ENCODE data around the gene SPRED2. TPM values are rescaled to one million over a fixed set of nuclear protein-coding genes. Genes with fewer than 3 reads are reported as not detected.
A peak's percentile ranks its signal among the peaks of the same experiment; 100 is the strongest.

SPRED2 gene
- total RNA-seq, 2 experiments from 2014 or later, result 8.0 to 11.4 TPM

DNA sequence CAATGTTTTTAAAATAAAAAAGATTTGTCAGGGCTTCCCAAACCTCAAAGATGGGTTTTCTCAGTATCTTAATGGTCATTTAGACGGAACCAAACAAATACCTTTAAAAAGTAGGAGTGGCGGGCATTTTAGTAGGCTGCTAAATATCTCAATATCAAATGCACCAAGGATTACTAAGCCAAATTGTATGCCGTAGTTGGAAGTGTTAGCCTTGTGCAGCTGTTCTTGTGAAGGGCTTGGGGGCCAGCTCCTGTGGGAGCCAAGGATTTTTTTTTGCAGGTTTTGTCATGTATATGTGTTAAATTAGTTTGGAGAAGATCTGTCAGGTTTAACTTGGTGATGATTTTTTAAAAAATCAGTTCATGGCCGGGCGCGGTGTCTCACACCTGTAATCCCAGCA is 152.6 kb downstream of the SPRED2 start:
- no peak for DNase-seq
- Mint-ChIP-seq H3K4me3 (no peak overlapping the region), H3K9me3 (no peaks in the 10 kb centered on the region), H3K4me1 (ENCODE audit: low read depth) (peaks cover 11% of the 10 kb centered on the region), H3K27ac (no peak overlapping the region), H3K36me3 (ENCODE audit: low read depth) (no peaks in the 10 kb centered on the region), H3K27me3 (ENCODE audit: low read depth) (no peaks in the 10 kb centered on the region)
- intact Hi-C loops (cut with micrococcal nuclease), result no loop called here
- CTCF ChIA-PET, result no interaction called here

DNA sequence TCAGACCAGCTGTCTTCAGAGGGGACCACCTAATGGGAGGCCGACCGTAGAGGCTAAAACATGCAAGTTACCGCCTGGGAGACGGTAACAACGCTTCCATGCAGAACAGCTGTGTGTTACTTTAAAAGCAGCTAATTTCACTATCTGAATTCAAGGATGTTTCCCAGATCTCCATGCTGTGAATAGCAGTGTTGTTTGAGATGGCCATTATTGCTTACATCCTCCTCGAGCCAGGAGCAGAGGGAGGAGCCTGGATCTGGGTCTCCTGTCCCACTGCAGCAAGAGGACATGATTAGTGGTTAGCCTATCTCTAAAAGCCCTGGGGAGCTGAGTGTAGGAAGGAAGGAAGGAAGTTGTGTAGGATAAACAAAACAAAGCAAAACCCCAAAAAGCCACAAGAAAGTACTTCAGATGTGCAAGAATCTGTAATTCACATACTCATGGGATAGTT is 153.8 kb downstream of the SPRED2 start:
- CTCF ChIA-PET, result interaction anchor here (1.3 kb wide), 1 partner anchor 13 kb away, joined by 3 read pairs; no protein-coding TSS in a partner anchor
- Mint-ChIP-seq H3K4me3 (no peak overlapping the region), H3K27me3 (ENCODE audit: low read depth) (no peaks in the 10 kb centered on the region), H3K4me1 (ENCODE audit: low read depth) (peaks cover 11% of the 10 kb centered on the region), H3K9me3 (no peaks in the 10 kb centered on the region), H3K27ac (no peak overlapping the region), H3K36me3 (ENCODE audit: low read depth) (no peaks in the 10 kb centered on the region)
- DNase-seq, result no peak
- intact Hi-C loops (cut with micrococcal nuclease), result no loop called here

- Mint-ChIP-seq H3K27me3 (ENCODE audit: low read depth) (no peaks in the 10 kb centered on the region), H3K4me3 (no peak overlapping the region), H3K27ac (no peak overlapping the region), H3K36me3 (ENCODE audit: low read depth) (no peaks in the 10 kb centered on the region), H3K9me3 (no peaks in the 10 kb centered on the region), H3K4me1 (ENCODE audit: low read depth) (peaks cover 11% of the 10 kb centered on the region)
- CTCF ChIA-PET, result interaction anchor here (1.3 kb wide), 1 partner anchor 13 kb away, joined by 3 read pairs; no protein-coding TSS in a partner anchor
- DNase-seq, result no peak
- intact Hi-C loops (cut with micrococcal nuclease), result no loop called here
Observed at GRCh38 chr2:65277791-65278483, 154.5 kb downstream of the SPRED2 start.

DNA sequence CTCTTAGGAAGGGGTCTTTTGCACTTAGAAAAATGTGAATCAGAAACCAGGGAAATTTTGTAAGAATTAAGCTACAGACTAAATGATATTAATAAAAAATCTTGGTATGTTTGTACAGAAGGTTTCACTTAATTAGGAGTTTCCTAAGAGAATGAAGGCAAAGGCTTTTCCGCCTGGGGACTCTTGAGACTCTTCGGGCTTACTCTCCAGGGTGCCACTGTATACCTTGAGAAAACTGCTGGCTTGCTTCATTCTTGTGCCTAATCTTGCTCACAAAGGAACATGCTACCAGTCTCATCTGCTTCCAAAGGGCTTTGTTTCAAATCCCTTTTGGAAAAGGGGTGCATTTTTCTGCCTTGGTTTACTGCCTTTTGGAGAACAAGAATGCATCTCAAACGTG is 155.3 kb downstream of the SPRED2 start:
- Mint-ChIP-seq H3K9me3 (no peaks in the 10 kb centered on the region), H3K36me3 (ENCODE audit: low read depth) (peaks cover 4% of the 10 kb centered on the region), H3K4me3 (no peak overlapping the region), H3K27ac (no peak overlapping the region), H3K4me1 (ENCODE audit: low read depth) (peaks cover 11% of the 10 kb centered on the region), H3K27me3 (ENCODE audit: low read depth) (no peaks in the 10 kb centered on the region)
- CTCF ChIA-PET, result interaction anchor here (0.6 kb wide), 1 partner anchor 91 kb away, joined by 3 read pairs; no protein-coding TSS in a partner anchor
- intact Hi-C loops (cut with micrococcal nuclease), result no loop called here
- DNase-seq, result no peak

GRCh38 chr2:65276609-65277008 is 155.8 kb downstream of the SPRED2 start:
- Mint-ChIP-seq H3K9me3 (no peaks in the 10 kb centered on the region), H3K36me3 (ENCODE audit: low read depth) (peaks cover 8% of the 10 kb centered on the region), H3K27ac (no peak overlapping the region), H3K4me1 (ENCODE audit: low read depth) (peaks cover 11% of the 10 kb centered on the region), H3K27me3 (ENCODE audit: low read depth) (no peaks in the 10 kb centered on the region), H3K4me3 (no peak overlapping the region)
- DNase-seq, result no peak
- intact Hi-C loops (cut with micrococcal nuclease), result no loop called here
- CTCF ChIA-PET, result interaction anchor here (1.1 to 1.5 kb wide), 2 partner anchors 22 to 77 kb away, joined by 3 read pairs; no protein-coding TSS in a partner anchor

- intact Hi-C loops (cut with micrococcal nuclease), result no loop called here
- no peaks in the 10 kb centered on the region for H3K27me3 Mint-ChIP-seq (ENCODE audit: low read depth)
- CTCF ChIA-PET, result interaction anchor here (0.8 to 1.5 kb wide), 4 partner anchors 9 to 299 kb away, joined by 3 read pairs; no protein-coding TSS in a partner anchor
- H3K36me3 Mint-ChIP-seq (ENCODE audit: low read depth), result peaks cover 11% of the 10 kb centered on the region
- H3K27ac Mint-ChIP-seq, result no peak overlapping the region
- no peaks in the 10 kb centered on the region for H3K9me3 Mint-ChIP-seq
- DNase-seq, result no peak
- H3K4me1 Mint-ChIP-seq (ENCODE audit: low read depth), result peaks cover 11% of the 10 kb centered on the region
- H3K4me3 Mint-ChIP-seq, result no peak overlapping the region
Observed at GRCh38 chr2:65275141-65275915, 157.1 kb downstream of the SPRED2 start.

- CTCF ChIA-PET, result no interaction called here
Observed at GRCh38 chr2:65273344-65273743, 159.1 kb downstream of the SPRED2 start.

GRCh38 chr2:65268957-65269356 is 163.4 kb downstream of the SPRED2 start:
- intact Hi-C loops (cut with micrococcal nuclease), result no loop called here
- no peaks in the 10 kb centered on the region for H3K9me3 Mint-ChIP-seq
- no peaks in the 10 kb centered on the region for H3K27me3 Mint-ChIP-seq (ENCODE audit: low read depth)
- H3K36me3 Mint-ChIP-seq (ENCODE audit: low read depth), result peaks cover 33% of the 10 kb centered on the region
- no peak overlapping the region for H3K4me3 Mint-ChIP-seq
- no peak overlapping the region for H3K27ac Mint-ChIP-seq
- no peak for DNase-seq
- no peaks in the 10 kb centered on the region for H3K4me1 Mint-ChIP-seq (ENCODE audit: low read depth)
- CTCF ChIA-PET, result no interaction called here

More at GRCh38 chr2:65273344-65273743, 159.1 kb downstream of the SPRED2 start:
- no peaks in the 10 kb centered on the region for H3K9me3 Mint-ChIP-seq
- H3K27ac Mint-ChIP-seq, result no peak overlapping the region
- H3K36me3 Mint-ChIP-seq (ENCODE audit: low read depth), result peaks cover 16% of the 10 kb centered on the region
- DNase-seq, result no peak
- no peaks in the 10 kb centered on the region for H3K27me3 Mint-ChIP-seq (ENCODE audit: low read depth)
- H3K4me1 Mint-ChIP-seq (ENCODE audit: low read depth), result peaks cover 4% of the 10 kb centered on the region
- intact Hi-C loops (cut with micrococcal nuclease), result no loop called here
- no peak overlapping the region for H3K4me3 Mint-ChIP-seq

GRCh38 chr2:65267008-65267407 is 165.4 kb downstream of the SPRED2 start:
- CTCF ChIA-PET, result no interaction called here
- Mint-ChIP-seq H3K27ac (no peak overlapping the region), H3K4me3 (no peak overlapping the region), H3K36me3 (ENCODE audit: low read depth) (peaks cover 32% of the 10 kb centered on the region), H3K9me3 (no peaks in the 10 kb centered on the region), H3K27me3 (ENCODE audit: low read depth) (no peaks in the 10 kb centered on the region), H3K4me1 (ENCODE audit: low read depth) (no peaks in the 10 kb centered on the region)
- no peak for DNase-seq
- intact Hi-C loops (cut with micrococcal nuclease), result no loop called here

DNA sequence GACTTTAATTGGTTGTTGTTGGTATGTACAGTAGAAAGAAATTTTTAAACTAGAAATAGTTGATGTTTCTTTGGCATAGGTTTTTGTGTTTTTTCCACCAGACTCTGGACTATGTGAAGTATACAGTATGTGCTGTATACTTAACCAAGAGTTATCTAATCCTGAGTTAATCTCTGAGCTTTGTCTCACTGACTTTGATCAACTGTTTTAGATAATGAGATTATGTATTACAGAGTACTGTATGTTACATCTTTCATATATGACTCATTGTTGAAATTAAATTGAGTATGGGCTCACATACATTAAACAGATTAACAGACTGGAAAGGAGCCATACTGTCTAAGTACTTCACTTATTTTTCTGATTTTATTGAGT is 166.7 kb downstream of the SPRED2 start:
- Mint-ChIP-seq H3K27me3 (ENCODE audit: low read depth) (no peaks in the 10 kb centered on the region), H3K36me3 (ENCODE audit: low read depth) (peaks cover 29% of the 10 kb centered on the region), H3K4me1 (ENCODE audit: low read depth) (no peaks in the 10 kb centered on the region), H3K27ac (no peak overlapping the region), H3K9me3 (no peaks in the 10 kb centered on the region), H3K4me3 (no peak overlapping the region)
- no peak for DNase-seq
- CTCF ChIA-PET, result interaction anchor here (0.7 to 2.0 kb wide), 7 partner anchors 13 to 346 kb away, joined by 3 to 11 read pairs (median 3); no protein-coding TSS in a partner anchor
- intact Hi-C loops (cut with micrococcal nuclease), result loop anchor here (1.0 kb wide), 5 partner anchors 36 to 308 kb away; no protein-coding TSS in a partner anchor

DNA sequence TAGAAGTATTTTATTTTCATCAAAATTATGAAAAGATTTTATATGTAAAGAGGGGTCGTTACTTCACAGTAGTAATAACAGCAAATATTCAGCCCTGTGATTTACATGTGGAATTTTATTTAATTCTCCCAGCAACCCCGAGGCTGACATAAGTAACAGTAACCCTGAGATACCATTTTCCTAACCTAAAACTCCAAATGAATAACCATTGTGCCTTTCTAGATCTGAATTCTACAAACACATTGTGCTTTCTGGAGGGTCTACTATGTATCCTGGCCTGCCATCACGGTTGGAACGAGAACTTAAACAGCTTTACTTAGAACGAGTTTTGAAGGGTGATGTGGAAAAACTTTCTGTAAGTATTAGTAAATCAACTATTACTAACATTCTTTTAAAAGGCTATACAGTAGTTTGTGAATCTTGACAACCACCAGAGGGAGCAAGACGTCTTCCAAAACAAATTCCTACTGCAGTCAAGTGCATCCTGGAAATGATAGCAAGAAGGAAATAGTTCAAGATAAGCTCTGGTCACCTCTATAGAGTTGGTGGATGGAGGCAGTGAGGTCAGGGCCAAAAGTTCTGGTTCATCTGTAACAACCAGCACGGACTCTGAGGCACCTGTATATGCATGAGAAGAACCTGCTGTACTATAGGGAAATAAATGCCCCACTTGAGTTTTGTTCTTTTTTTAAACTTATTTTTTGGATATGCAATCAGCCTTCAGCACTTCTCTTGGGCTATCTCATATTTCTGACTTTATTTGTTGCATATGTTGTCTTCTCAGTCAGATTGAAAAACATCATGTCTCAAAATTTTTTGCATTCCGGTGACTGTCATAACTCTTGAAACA is 167.4 kb downstream of the SPRED2 start:
- H3K36me3 Mint-ChIP-seq (ENCODE audit: low read depth), result peaks cover 29% of the 10 kb centered on the region
- CTCF ChIA-PET, result interaction anchor here (0.7 to 2.0 kb wide), 8 partner anchors 13 to 346 kb away, joined by 3 to 11 read pairs (median 3); no protein-coding TSS in a partner anchor

DNA sequence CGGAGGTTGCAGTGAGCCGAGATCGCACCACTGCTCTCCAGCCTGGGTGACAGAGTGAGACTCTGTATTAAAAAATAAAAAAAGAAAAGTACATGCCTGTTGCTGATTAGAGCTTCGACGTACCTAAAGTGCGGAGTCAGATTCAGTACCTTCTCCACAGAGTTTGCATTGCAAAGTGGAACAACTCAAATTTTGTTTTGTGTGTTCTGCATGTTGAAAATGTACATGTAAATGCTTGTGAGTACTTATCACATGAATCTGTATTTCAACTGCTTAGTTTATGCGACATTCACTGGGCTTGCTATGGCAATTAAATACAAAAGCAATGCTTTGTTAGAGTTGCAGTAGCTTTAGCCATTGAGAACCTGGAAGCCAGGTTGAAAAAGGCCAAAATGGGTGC is 168.4 kb downstream of the SPRED2 start:
- CTCF ChIA-PET, result interaction anchor here (0.6 to 1.6 kb wide), 7 partner anchors 11 to 309 kb away, joined by 3 to 4 read pairs (median 3); no protein-coding TSS in a partner anchor
- intact Hi-C loops (cut with micrococcal nuclease), result no loop called here
- Mint-ChIP-seq H3K27ac (no peak overlapping the region), H3K4me1 (ENCODE audit: low read depth) (no peaks in the 10 kb centered on the region), H3K4me3 (no peak overlapping the region), H3K27me3 (ENCODE audit: low read depth) (no peaks in the 10 kb centered on the region), H3K9me3 (no peaks in the 10 kb centered on the region), H3K36me3 (ENCODE audit: low read depth) (peaks cover 26% of the 10 kb centered on the region)
- no peak for DNase-seq

More for the DNA sequence above, 167.4 kb downstream of the SPRED2 start:
- no peaks in the 10 kb centered on the region for H3K27me3 Mint-ChIP-seq (ENCODE audit: low read depth)
- H3K4me3 Mint-ChIP-seq, result no peak overlapping the region
- DNase-seq, result peak; percentile 27
- H3K9me3 Mint-ChIP-seq, result no peaks in the 10 kb centered on the region
- H3K27ac Mint-ChIP-seq, result no peak overlapping the region
- intact Hi-C loops (cut with micrococcal nuclease), result loop anchor here (1.0 kb wide), 5 partner anchors 36 to 308 kb away; no protein-coding TSS in a partner anchor
- no peaks in the 10 kb centered on the region for H3K4me1 Mint-ChIP-seq (ENCODE audit: low read depth)

Data from activated naive CD4-positive, alpha-beta T cell treated with anti-CD3 and anti-CD28 coated beads for 36 hours (primary cell).